ENCODE data around the gene NEGR1. TPM values are rescaled to one million over a fixed set of nuclear protein-coding genes. Genes with fewer than 3 reads are reported as not detected.

The NEGR1 gene
- total RNA-seq, 2 donors from 2014 or later, result not detected

DNA sequence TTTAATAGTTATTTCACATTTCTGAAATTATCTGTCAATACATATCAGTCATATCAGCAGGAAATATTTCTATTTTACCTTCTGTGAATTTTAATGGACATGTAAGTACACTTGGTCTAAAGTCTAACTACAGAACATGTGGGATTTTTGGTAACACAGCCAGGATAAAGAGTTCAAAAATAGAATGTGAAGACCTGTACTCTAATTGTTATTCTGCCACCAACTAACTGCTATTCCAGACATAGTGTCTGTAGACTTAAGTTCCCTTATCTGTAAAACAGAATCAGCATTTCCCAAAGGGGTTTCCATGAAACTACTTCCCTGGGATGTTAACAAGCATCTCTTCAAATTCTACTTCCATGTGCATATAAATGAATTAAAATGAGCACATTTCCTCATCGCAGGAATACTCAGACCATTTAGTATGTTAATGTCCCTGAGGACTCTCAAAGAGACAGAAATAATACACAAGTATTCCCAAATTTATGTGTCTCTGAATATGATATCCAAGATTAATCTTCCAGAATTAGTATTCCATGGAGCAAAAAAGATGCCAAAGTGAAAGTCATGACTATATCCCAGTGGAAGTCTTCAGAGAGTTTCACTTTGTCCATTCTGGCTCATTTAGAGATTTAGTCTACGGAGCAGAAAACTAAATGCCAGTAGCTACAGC lies 325.6 kb downstream of the NEGR1 start:
- no peaks in the 10 kb centered on the region for H3K27me3 Mint-ChIP-seq

DNA sequence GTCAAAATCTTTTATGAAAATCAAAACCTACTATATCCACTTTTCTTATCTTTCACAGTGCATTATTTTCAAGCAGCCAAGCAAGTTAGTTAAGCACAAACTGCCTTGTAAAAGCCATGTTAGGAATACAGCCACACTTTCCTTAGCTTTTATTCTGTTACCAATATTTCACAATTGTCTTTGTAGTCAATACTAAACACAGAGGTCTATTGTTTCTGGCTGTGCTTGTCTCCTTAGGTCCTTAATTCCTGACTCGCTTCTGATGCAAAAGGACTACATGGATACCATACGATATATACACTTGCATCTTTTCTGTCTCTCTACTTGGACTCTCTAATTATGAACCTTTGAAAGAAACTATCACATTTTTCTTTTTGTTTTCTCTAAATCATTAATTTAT lies 331.8 kb downstream of the NEGR1 start:
- Mint-ChIP-seq H3K9me3 (peaks cover 6% of the 10 kb centered on the region), H3K27ac (no peak overlapping the region), H3K4me1 (ENCODE audit: low read depth in 2 of 2) (no peaks in the 10 kb centered on the region), H3K27me3 (no peaks in the 10 kb centered on the region), H3K36me3 (peaks cover 6% of the 10 kb centered on the region), H3K4me3 (no peak overlapping the region)
- ATAC-seq, result no peak
- no peak for DNase-seq (ENCODE audit: low spot score)

More for the DNA sequence above, 325.6 kb downstream of the NEGR1 start:
- Mint-ChIP-seq H3K9me3 (peaks cover 6% of the 10 kb centered on the region), H3K4me1 (ENCODE audit: low read depth in 2 of 2) (no peaks in the 10 kb centered on the region), H3K27ac (no peak overlapping the region), H3K36me3 (peaks cover 4% of the 10 kb centered on the region), H3K4me3 (no peak overlapping the region)
- DNase-seq (ENCODE audit: low spot score) (no peak), ATAC-seq (no peak)

DNA sequence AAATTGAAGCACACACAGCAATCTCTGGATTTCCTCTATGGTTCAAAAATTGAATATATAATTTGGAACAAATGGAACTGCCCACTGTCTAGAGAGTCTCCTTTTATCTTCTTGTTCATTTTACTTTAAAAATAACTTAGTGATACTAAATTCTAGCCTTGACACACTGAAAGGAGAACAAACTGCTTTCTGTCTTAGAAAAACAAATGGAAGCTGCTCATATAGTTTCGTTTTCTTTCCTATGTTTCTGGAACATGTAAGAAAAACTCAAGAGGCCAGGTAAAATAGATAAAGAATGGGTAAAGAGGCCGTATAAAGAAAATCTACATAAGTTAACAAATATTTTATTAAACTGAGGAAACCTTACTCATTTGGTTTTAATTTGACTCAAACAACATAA lies 332.7 kb downstream of the NEGR1 start:
- DNase-seq (ENCODE audit: low spot score), result no peak
- Mint-ChIP-seq H3K9me3 (peaks cover 6% of the 10 kb centered on the region), H3K4me1 (ENCODE audit: low read depth in 2 of 2) (no peaks in the 10 kb centered on the region), H3K36me3 (peaks cover 6% of the 10 kb centered on the region), H3K4me3 (no peak overlapping the region), H3K27me3 (no peaks in the 10 kb centered on the region), H3K27ac (no peak overlapping the region)
- no peak for ATAC-seq

DNA sequence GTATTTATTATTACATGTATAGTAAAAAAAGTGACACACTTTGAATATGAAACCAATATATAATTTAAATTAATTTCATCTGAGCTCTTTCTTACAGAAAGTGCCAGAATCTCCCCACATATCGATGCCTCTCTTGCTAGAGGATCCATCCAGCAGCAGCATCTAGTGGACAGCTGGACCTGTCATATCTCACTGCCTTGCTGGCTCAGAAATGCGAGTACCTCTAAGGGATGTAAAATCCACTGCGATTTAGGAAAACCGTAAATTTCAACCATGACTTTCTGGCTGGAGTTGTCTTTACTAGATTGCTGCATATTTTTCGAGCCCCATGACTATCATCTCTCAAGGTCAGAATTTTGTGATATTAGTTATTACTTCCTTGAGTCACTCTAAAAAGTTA lies 333.8 kb downstream of the NEGR1 start:
- DNase-seq (ENCODE audit: low spot score) (no peak), ATAC-seq (no peak)
- H3K9me3 Mint-ChIP-seq, result peaks cover 3% of the 10 kb centered on the region
- H3K4me3 Mint-ChIP-seq, result no peak overlapping the region
- H3K27ac Mint-ChIP-seq, result no peak overlapping the region
- no peaks in the 10 kb centered on the region for H3K4me1 Mint-ChIP-seq (ENCODE audit: low read depth in 2 of 2)
- H3K27me3 Mint-ChIP-seq, result no peaks in the 10 kb centered on the region
- peaks cover 6% of the 10 kb centered on the region for H3K36me3 Mint-ChIP-seq

DNA sequence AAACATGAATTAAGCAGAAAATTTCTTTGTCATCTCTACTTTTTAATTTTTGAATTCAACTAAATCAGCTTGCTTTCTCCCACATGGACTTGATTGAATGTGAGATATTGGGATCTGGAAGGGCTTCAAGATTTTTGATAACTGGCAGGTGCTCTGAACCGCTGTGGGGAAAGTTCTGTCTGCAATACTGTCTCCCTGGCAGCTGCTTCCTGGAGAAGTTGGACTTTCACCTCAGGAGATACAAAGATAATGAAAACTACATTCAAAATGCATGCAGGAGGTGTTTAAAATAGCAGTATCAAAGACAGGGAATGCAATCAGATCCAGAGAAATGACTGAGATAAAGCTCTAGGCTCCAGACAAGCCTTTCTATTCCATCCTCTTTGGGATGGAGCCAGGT lies 338.3 kb downstream of the NEGR1 start:
- H3K27me3 Mint-ChIP-seq, result no peaks in the 10 kb centered on the region
- no peaks in the 10 kb centered on the region for H3K9me3 Mint-ChIP-seq
- no peaks in the 10 kb centered on the region for H3K4me1 Mint-ChIP-seq (ENCODE audit: low read depth in 2 of 2)
- DNase-seq (ENCODE audit: low spot score) (no peak), ATAC-seq (no peak)
- H3K36me3 Mint-ChIP-seq, result no peaks in the 10 kb centered on the region
- no peak overlapping the region for H3K27ac Mint-ChIP-seq
- no peak overlapping the region for H3K4me3 Mint-ChIP-seq

DNA sequence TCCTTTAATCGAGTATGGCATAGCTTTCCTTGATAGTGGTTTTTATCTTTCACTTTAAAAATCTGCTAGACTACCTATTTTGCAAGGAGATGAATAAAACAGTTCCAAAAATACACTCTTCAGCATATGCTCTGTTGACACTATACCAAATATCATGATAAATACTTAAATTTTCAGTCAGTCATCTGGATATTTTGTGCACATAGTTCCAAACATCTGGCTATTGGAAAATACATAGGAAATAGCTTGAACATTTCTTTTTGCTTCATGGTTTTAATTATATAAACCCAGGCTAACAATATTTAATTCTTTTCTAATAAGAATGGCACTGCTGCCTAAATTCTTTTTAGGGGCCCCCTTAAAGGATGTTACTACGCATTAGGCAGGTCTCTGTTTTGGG lies 342.1 kb downstream of the NEGR1 start:
- Mint-ChIP-seq H3K36me3 (no peaks in the 10 kb centered on the region), H3K4me3 (no peak overlapping the region), H3K9me3 (peaks cover 3% of the 10 kb centered on the region), H3K4me1 (ENCODE audit: low read depth in 2 of 2) (no peaks in the 10 kb centered on the region), H3K27me3 (no peaks in the 10 kb centered on the region), H3K27ac (no peak overlapping the region)
- DNase-seq (ENCODE audit: low spot score) (no peak), ATAC-seq (no peak)

DNA sequence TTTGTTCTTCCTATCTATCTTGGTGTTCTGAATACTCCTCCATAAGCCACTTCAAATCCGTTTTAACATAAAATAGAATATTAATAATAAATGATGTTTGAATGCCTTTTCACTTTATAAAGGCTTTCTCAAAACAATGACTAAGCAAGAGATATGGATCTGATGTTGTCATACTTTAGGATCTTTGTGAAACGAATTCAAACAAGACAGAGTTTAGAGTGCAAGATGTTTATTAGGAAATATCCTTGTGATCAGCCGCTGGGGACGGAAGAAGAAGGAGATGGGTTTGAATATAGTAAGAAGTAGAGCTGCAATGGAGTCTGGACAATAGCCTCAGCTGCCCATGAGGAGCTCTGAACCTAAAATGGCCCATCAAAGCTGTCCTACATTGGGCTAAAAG lies 351.8 kb downstream of the NEGR1 start:
- Mint-ChIP-seq H3K27me3 (no peaks in the 10 kb centered on the region), H3K27ac (no peak overlapping the region), H3K36me3 (no peaks in the 10 kb centered on the region), H3K9me3 (no peaks in the 10 kb centered on the region), H3K4me3 (no peak overlapping the region), H3K4me1 (ENCODE audit: low read depth in 2 of 2) (no peaks in the 10 kb centered on the region)
- no peak for DNase-seq (ENCODE audit: low spot score)
- ATAC-seq, result no peak

DNA sequence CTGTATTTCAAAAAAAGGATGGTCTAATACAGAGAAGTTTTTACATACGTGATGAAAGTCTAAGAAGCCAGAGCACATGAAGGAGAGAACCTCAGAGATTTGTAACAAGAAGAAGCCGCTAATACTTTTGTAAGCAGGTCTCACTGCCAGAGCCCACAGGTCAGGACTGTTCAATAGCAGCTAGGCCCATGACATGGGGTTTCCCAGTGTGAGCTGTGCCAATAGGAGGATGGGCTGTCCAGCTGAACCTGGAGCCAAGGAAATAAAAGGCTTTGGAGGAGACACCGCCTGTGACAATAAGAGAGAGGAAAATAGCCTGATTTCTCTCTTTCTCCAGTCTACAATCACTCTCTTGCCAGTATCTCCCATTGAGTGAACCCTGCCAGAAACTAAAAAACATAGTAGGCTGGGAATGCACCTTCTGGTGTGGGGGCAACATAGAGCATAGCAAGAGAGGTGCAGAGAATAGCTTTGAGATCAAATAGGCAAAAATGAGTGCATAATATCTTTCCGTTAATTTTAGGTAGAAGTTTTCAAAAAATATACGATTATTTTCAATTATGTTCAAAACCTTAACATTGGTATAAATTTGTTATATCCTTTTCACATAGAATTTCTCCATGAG lies 360.3 kb downstream of the NEGR1 start:
- Mint-ChIP-seq H3K27ac (no peak overlapping the region), H3K9me3 (peaks cover 8% of the 10 kb centered on the region), H3K4me3 (no peak overlapping the region), H3K36me3 (peaks cover 4% of the 10 kb centered on the region), H3K4me1 (ENCODE audit: low read depth in 2 of 2) (no peaks in the 10 kb centered on the region), H3K27me3 (no peaks in the 10 kb centered on the region)
- no peak for DNase-seq (ENCODE audit: low spot score)
- no peak for ATAC-seq

DNA sequence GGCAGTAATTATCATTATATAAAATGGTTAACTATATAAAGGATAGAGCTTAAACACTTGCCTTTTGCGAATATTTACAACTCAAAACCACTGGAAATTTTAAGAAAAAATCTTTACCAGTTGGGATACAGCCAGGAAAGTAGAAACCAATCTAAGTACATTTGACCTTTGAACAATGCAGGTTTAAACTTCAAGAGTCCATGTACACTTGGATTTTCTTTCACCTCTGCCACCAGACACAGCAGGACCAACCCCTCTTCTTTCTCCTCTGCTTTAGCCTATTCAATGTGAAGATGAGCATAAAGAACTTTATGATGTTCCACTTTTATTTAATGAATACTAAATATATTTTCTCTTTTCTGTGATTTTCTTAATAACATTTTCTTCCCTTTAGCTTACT lies 361.1 kb downstream of the NEGR1 start:
- no peaks in the 10 kb centered on the region for H3K27me3 Mint-ChIP-seq
- peaks cover 4% of the 10 kb centered on the region for H3K36me3 Mint-ChIP-seq
- no peaks in the 10 kb centered on the region for H3K4me1 Mint-ChIP-seq (ENCODE audit: low read depth in 2 of 2)
- H3K27ac Mint-ChIP-seq, result no peak overlapping the region
- H3K4me3 Mint-ChIP-seq, result no peak overlapping the region
- ATAC-seq, result no peak
- DNase-seq (ENCODE audit: low spot score), result no peak
- H3K9me3 Mint-ChIP-seq, result peaks cover 14% of the 10 kb centered on the region

DNA sequence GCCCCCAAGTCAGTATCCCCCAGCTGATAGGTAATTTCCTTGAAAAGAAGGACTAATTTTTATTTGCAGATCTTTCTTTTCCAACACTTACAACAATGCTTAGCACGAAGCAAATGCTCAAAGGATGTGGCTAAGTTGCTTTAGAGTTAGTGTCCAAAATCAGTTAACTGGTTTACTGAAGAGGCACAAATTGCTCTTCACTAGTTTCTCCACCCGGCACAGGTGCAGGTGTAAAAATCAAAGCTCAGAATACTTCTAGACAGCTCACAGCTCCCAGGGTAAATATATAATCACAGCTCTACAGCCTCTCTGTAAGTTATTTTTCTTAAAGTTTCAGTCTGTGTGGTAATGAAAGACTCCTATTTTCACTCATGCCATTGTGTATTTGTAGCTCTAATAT lies 361.8 kb downstream of the NEGR1 start:
- Mint-ChIP-seq H3K4me1 (ENCODE audit: low read depth in 2 of 2) (no peaks in the 10 kb centered on the region), H3K9me3 (peaks cover 16% of the 10 kb centered on the region), H3K27me3 (no peaks in the 10 kb centered on the region), H3K4me3 (no peak overlapping the region), H3K27ac (no peak overlapping the region), H3K36me3 (peaks cover 4% of the 10 kb centered on the region)
- DNase-seq (ENCODE audit: low spot score) (no peak), ATAC-seq (no peak)

DNA sequence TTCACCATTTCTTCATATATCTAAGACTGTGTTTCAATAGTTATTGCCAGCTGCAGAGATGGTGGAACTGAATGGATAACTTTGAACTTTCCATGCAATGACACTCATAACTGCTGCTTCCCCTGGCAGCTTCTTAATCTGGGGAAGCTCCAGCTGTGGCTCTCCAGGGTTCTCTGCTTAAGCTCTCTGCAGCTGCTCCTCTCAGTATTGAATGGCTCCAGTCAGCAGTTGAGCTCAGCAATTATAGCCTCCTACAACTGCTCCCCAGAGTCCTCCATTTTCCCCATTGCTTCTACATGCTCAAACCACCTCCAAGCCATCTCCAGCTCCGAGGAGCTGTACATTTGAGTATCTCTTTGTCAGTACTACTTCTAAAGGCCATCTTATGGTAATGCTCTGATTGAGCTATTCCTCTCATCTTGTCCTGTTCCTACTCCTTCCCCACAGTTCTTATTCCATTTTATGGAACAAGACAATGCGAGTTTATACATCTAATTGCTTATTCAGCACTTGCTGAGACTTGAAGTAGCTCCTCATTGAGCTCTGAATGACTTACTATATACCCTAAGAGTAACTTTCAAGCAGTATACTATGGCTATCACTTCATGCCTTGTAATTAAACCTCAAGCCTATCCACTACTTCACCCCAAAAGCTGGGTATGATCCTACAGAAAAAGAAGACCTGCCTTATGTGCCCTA lies 362.4 kb downstream of the NEGR1 start:
- Mint-ChIP-seq H3K4me3 (no peak overlapping the region), H3K9me3 (peaks cover 16% of the 10 kb centered on the region), H3K27ac (no peak overlapping the region), H3K4me1 (ENCODE audit: low read depth in 2 of 2) (no peaks in the 10 kb centered on the region), H3K36me3 (peaks cover 4% of the 10 kb centered on the region), H3K27me3 (no peaks in the 10 kb centered on the region)
- ATAC-seq (no peak), DNase-seq (ENCODE audit: low spot score) (no peak)

DNA sequence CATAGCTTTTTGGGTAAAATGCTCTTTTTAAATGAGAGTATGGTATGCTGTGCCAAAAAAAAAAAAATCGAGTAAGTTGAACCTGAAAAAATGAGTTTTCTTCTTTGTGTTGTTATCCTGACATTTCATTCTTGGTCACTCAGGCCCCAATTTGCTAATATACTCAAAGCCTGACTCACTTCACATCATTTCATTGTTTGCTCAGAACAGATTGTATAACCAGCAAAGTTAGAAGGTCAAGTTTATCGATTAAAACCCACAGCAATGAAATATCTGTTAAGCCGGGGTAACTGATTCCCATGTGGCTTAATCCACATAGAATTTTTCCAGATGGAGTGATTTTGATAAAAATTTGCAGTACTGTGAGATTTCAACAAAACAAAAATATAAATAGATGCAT lies 363.7 kb downstream of the NEGR1 start:
- peaks cover 4% of the 10 kb centered on the region for H3K36me3 Mint-ChIP-seq
- no peak overlapping the region for H3K4me3 Mint-ChIP-seq
- H3K27me3 Mint-ChIP-seq, result no peaks in the 10 kb centered on the region
- no peaks in the 10 kb centered on the region for H3K4me1 Mint-ChIP-seq (ENCODE audit: low read depth in 2 of 2)
- peaks cover 16% of the 10 kb centered on the region for H3K9me3 Mint-ChIP-seq
- DNase-seq (ENCODE audit: low spot score) (no peak), ATAC-seq (no peak)
- H3K27ac Mint-ChIP-seq, result no peak overlapping the region

DNA sequence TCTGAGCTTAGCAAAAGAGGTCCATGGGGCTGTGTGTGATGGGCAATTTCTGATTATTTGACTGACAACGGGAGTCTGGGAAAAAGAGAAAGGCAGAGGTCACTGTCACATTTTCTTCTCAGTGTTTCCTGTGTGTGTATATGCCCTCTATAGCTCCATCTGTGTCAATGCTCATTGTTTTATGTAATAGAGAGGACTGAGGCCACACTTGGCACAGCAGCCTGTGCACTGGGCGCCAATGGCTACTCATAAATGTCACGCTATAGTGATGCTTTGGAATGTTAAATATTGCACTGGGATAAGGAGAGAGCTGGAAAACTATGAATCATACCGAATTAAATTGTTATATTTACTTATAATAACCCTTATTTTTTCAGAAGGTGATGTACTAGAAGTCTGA lies 365.4 kb downstream of the NEGR1 start:
- no peak overlapping the region for H3K4me3 Mint-ChIP-seq
- ATAC-seq (no peak), DNase-seq (ENCODE audit: low spot score) (no peak)
- no peaks in the 10 kb centered on the region for H3K27me3 Mint-ChIP-seq
- no peaks in the 10 kb centered on the region for H3K4me1 Mint-ChIP-seq (ENCODE audit: low read depth in 2 of 2)
- peaks cover 4% of the 10 kb centered on the region for H3K36me3 Mint-ChIP-seq
- H3K27ac Mint-ChIP-seq, result no peak overlapping the region
- H3K9me3 Mint-ChIP-seq, result peaks cover 12% of the 10 kb centered on the region

DNA sequence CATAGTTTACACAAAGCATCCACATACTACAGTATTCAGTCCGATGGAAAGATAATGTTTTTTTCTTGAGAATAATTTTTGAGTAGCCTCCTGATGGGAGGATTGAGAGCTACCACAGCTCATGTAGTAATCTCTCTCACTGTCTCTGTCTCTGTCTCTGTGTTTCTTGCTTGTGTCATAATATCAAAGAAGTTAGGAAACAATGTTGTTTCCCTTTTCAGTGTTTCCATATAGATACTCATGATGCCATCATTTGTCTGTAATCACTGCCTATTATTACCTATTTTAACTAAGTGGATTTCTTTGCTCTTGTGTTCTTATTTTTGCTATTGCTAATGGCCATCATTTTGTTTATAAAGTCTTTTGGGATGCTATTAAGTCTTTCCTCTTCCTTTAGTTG lies 367.7 kb downstream of the NEGR1 start:
- Mint-ChIP-seq H3K27me3 (no peaks in the 10 kb centered on the region), H3K4me1 (ENCODE audit: low read depth in 2 of 2) (no peaks in the 10 kb centered on the region), H3K36me3 (peaks cover 4% of the 10 kb centered on the region), H3K9me3 (peaks cover 8% of the 10 kb centered on the region), H3K4me3 (no peak overlapping the region), H3K27ac (no peak overlapping the region)
- no peak for DNase-seq (ENCODE audit: low spot score)
- no peak for ATAC-seq

All from natural killer cell treated with Interleukin-12 subunit alpha and Interleukin-12 subunit beta and Interleukin-15 and Interleukin-18, amount 100 ng/mL, for 72 hours (primary cell).